SK-N-SH (cell line): ENCODE data around the gene CACNA1D. TPM values are rescaled to one million over a fixed set of nuclear protein-coding genes. Genes with fewer than 3 reads are reported as not detected.

Experiments
- CTCF ChIA-PET: fragments of 300-600, 350-600 bp; formaldehyde crosslinking; extraction: SDS; loops from one replicate; lab custom pipeline; 2021; lab: Yijun Ruan, JAX
- POLR2A ChIA-PET: fragments of 350-600 bp; sonication (Branson Sonifier 250); formaldehyde crosslinking; extraction: SDS; loops from one replicate; lab custom pipeline; 2020; ENCODE audit warnings: antibody characterized with exemption, inconsistent platforms; lab: Yijun Ruan, JAX
- DNase-seq: peaks from one replicate; pipeline ENCODE4 v3.0.0; 2012
- H2AFZ ChIP-seq: fragments of 200-600 bp; sonication (generic); 2 replicates; pipeline ENCODE4 v1.8.1; 2016; ENCODE audit warnings: antibody characterized with exemption, mild to moderate bottlenecking, low read depth
- H3F3A ChIP-seq: fragments of 200-600 bp; sonication (generic); replicated peaks from 2 replicates; pipeline ENCODE3; 2016; ENCODE audit warnings: antibody characterized with exemption, mild to moderate bottlenecking; ENCODE audit not compliant: insufficient read depth
- H3K27ac ChIP-seq, 2 experiments: fragments of 200-500 bp in 1 of 2; fragments of 200-600 bp in 1 of 2; sonication (Bioruptor generic) in 1 of 2; sonication (generic), shearing (Covaris generic) in 1 of 2; 2 replicates each; pipeline versions ENCODE4 v1.5.1 to v1.6.1; 2014 to 2016; ENCODE audit warnings: low read depth in 2 of 2, inconsistent platforms in 1 of 2, low read length in 1 of 2, mild to moderate bottlenecking in 1 of 2, mixed read lengths in 1 of 2
- H3K27me3 ChIP-seq: fragments of 200-600 bp; sonication (generic), shearing (Covaris generic); 2 replicates; pipeline ENCODE4 v1.6.1; 2016; ENCODE audit warnings: mixed run types; ENCODE audit not compliant: insufficient read depth
- H3K36me3 ChIP-seq, 2 experiments: fragments of 200-500 bp in 1 of 2; fragments of 200-600 bp in 1 of 2; sonication (Bioruptor generic) in 1 of 2; sonication (generic) in 1 of 2; replicated peaks in 1 of 2; 2 replicates each; pipeline versions ENCODE3 to v1.5.1; 2014 to 2016; ENCODE audit warnings: low read length in 1 of 2, mild to moderate bottlenecking in 1 of 2; ENCODE audit not compliant: insufficient read depth in 2 of 2, control insufficient read depth in 1 of 2
- H3K4me1 ChIP-seq, 2 experiments: fragments of 200-500 bp in 1 of 2; fragments of 200-600 bp in 1 of 2; sonication (Bioruptor generic) in 1 of 2; sonication (generic), shearing (Covaris generic) in 1 of 2; 2 replicates each; pipeline versions ENCODE4 v1.5.1 to v1.6.1; 2014 to 2016; ENCODE audit warnings: low read depth in 1 of 2, low read length in 1 of 2, mixed run types in 1 of 2; ENCODE audit not compliant: insufficient read depth in 2 of 2, control insufficient read depth in 1 of 2
- H3K4me2 ChIP-seq: fragments of 200-600 bp; sonication (generic), shearing (Covaris generic); 2 replicates; pipeline ENCODE4 v1.6.1; 2017; ENCODE audit warnings: mixed run types
- H3K4me3 ChIP-seq, 2 experiments: fragments of 200-500 bp in 1 of 2; fragments of 200-600 bp in 1 of 2; sonication (Bioruptor generic) in 1 of 2; sonication (generic), shearing (Covaris generic) in 1 of 2; 2 replicates each; pipeline versions ENCODE4 v1.5.1 to v1.8.1; 2014 to 2016; ENCODE audit warnings: low read depth in 2 of 2, inconsistent platforms in 1 of 2, low read length in 1 of 2, mild to moderate bottlenecking in 1 of 2, mixed read lengths in 1 of 2, moderate library complexity in 1 of 2
- H3K79me2 ChIP-seq: fragments of 200-600 bp; sonication (generic); 2 replicates; pipeline ENCODE4 v1.8.1; 2017; ENCODE audit warnings: mild to moderate bottlenecking; ENCODE audit not compliant: insufficient read depth
- H3K9ac ChIP-seq: fragments of 200-600 bp; sonication (generic); 2 replicates; pipeline ENCODE4 v1.6.1; 2017; ENCODE audit warnings: mixed run types
- H3K9me2 ChIP-seq: fragments of 200-600 bp; sonication (generic); 2 replicates; pipeline ENCODE4 v1.6.1; 2017; ENCODE audit warnings: mixed run types
- H3K9me3 ChIP-seq: fragments of 200-600 bp; sonication (generic); 2 replicates; pipeline ENCODE4 v1.6.1; 2017; ENCODE audit warnings: mixed run types, mild to moderate bottlenecking, moderate library complexity
- H4K20me1 ChIP-seq: fragments of 200-600 bp; sonication (generic); 2 replicates; pipeline ENCODE4 v1.6.1; 2017; ENCODE audit warnings: mild to moderate bottlenecking, mixed run types; ENCODE audit not compliant: insufficient read depth
- CHD2 ChIP-seq: fragments of 150-350 bp; IDR thresholded peaks from 2 replicates; pipeline ENCODE4 v1.6.1; 2018; ENCODE audit warnings: low read length; ENCODE audit not compliant: partially characterized antibody
- EP300 ChIP-seq, 2 experiments: IDR thresholded peaks; 2 replicates each; pipeline versions ENCODE4 v1.4.0 to v1.6.1; 2012; ENCODE audit warnings: borderline replicate concordance in 1 of 2, low read depth in 1 of 2, low read length in 1 of 2
- EZH2phosphoT487 ChIP-seq: fragments of 200-600 bp; sonication (generic); IDR thresholded peaks from 2 replicates; pipeline ENCODE4 v1.6.1; 2017; ENCODE audit warnings: low read depth, mixed run types, mild to moderate bottlenecking, antibody characterized with exemption, moderate library complexity, borderline replicate concordance
- FOXJ3 ChIP-seq: sonication (generic); formaldehyde crosslinking; IDR thresholded peaks from 2 replicates; pipeline ENCODE4 v1.5.1; 2020; ENCODE audit warnings: mild to moderate bottlenecking, missing genetic modification reagents
- GABPA ChIP-seq: IDR thresholded peaks from 2 replicates; pipeline ENCODE4 v1.4.0; 2012; ENCODE audit warnings: low read depth, mild to moderate bottlenecking
- GATA2 ChIP-seq: sonication (generic); formaldehyde crosslinking; IDR thresholded peaks from 2 replicates; pipeline ENCODE4 v1.5.0; 2020; ENCODE audit warnings: mild to moderate bottlenecking, missing genetic modification reagents
- MEF2A ChIP-seq: IDR thresholded peaks from 2 replicates; pipeline ENCODE4 v1.4.0; 2012; ENCODE audit warnings: low read depth, borderline replicate concordance
- MXI1 ChIP-seq: IDR thresholded peaks from 2 replicates; pipeline ENCODE4 v1.6.1; 2012; ENCODE audit warnings: mild to moderate bottlenecking, low read depth, low read length, improper control_type of control experiment
- NFIC ChIP-seq: IDR thresholded peaks from 2 replicates; pipeline ENCODE4 v1.4.0; 2012; ENCODE audit warnings: borderline replicate concordance
- NRF1 ChIP-seq: IDR thresholded peaks from 2 replicates; pipeline ENCODE4 v1.6.1; 2012; ENCODE audit warnings: low read depth, mild to moderate bottlenecking, low read length
- PBX3 ChIP-seq: IDR thresholded peaks from 2 replicates; pipeline ENCODE4; 2012
- POLR2AphosphoS5 ChIP-seq: IDR thresholded peaks from 2 replicates; pipeline ENCODE4 v1.6.1; 2012; ENCODE audit warnings: low read depth, low read length
- RAD21 ChIP-seq: IDR thresholded peaks from 2 replicates; pipeline ENCODE4 v1.6.1; 2012; ENCODE audit warnings: mild to moderate bottlenecking, low read length
- RCOR1 ChIP-seq: fragments of 150-350 bp; IDR thresholded peaks from 2 replicates; pipeline ENCODE4 v1.6.1; 2017; ENCODE audit warnings: antibody characterized with exemption, low read length
- RXRA ChIP-seq: IDR thresholded peaks from 2 replicates; pipeline ENCODE4 v1.4.0; 2012; ENCODE audit warnings: low read depth, mild to moderate bottlenecking, borderline replicate concordance
- SMC3 ChIP-seq: IDR thresholded peaks from 2 replicates; pipeline ENCODE4 v1.6.1; 2012; ENCODE audit warnings: low read depth, low read length, improper control_type of control experiment
- TEAD4 ChIP-seq: IDR thresholded peaks from 2 replicates; pipeline ENCODE4 v1.4.0; 2012; ENCODE audit warnings: mild to moderate bottlenecking, borderline replicate concordance; ENCODE audit not compliant: insufficient read depth
- USF2 ChIP-seq: fragments of 150-350 bp; IDR thresholded peaks from 2 replicates; pipeline ENCODE4 v1.6.1; 2017; ENCODE audit warnings: antibody characterized with exemption, low read length, low read depth, borderline replicate concordance
- WGBS: methylation state at CpG from one replicate; pipeline ENCODE4 v1.1.6; 2017; ENCODE audit warnings: low lambda C conversion rate; 5-methylcytosine and 5-hydroxymethylcytosine counted together
- polyA plus RNA-seq, 3 experiments: library from polyadenylated mRNA; depleted of rRNA; stranded (reverse); fragments of >200 nt; gene quantifications; 2 replicates each; pipeline ENCODE4 v1.2.3, GENCODE V29; 2012
- TF ChIP-seq, protein P1 (sequence below): fragments of 200-600 bp; sonication (generic); IDR thresholded peaks from 2 replicates; pipeline ENCODE4 v1.6.1; 2017; ENCODE audit warnings: antibody characterized with exemption, mild to moderate bottlenecking, moderate library complexity
- TF ChIP-seq, protein P2 (sequence below): fragments of 150-350 bp; IDR thresholded peaks from 2 replicates; pipeline ENCODE4 v1.6.1; 2016; ENCODE audit warnings: mild to moderate bottlenecking, low read depth, low read length

CACNA1D gene
- polyA plus RNA-seq, 1 of the 3 experiments (the other 2 are of a cell fraction) = 0.12 TPM

GRCh38 chr3:53489787-53490458 lies 4.5 kb upstream of the CACNA1D start:
- H3K4me3 ChIP-seq = no peak overlapping the region
- H2AFZ ChIP-seq = no peak overlapping the region
- H3K9me2 ChIP-seq = no peaks in the 10 kb centered on the region
- 59% methylated on average over 7 of the region's 7 CpGs for WGBS
- no peak for DNase-seq
- H3K4me1 ChIP-seq = peaks cover 0 to 4% of the 10 kb centered on the region in 2 experiments; a peak in 1 of 4 replicates
- ChIA-PET POLR2A (no interaction called here), CTCF (interaction anchor here (0.6 kb wide), 1 partner anchor 897 kb away, joined by 3 read pairs; no protein-coding TSS in a partner anchor)
- H3K27me3 ChIP-seq = peaks cover 17% of the 10 kb centered on the region
- H3K9ac ChIP-seq = no peak overlapping the region
- no peak overlapping the region for H3K4me2 ChIP-seq
- TF ChIP-seq MEF2A (no peak), EP300 (IDR thresholded peaks at IDR 0.05; ENCODE audit: borderline replicate concordance in 1 of 2, low read depth in 1 of 2, low read length in 1 of 2) (no peak), GABPA (no peak), CHD2 (no peak), RAD21 (no peak), USF2 (no peak), MXI1 (no peak), EZH2phosphoT487 (no peak), SMC3 (no peak), NRF1 (no peak)
- TF ChIP-seq, protein P1, sequence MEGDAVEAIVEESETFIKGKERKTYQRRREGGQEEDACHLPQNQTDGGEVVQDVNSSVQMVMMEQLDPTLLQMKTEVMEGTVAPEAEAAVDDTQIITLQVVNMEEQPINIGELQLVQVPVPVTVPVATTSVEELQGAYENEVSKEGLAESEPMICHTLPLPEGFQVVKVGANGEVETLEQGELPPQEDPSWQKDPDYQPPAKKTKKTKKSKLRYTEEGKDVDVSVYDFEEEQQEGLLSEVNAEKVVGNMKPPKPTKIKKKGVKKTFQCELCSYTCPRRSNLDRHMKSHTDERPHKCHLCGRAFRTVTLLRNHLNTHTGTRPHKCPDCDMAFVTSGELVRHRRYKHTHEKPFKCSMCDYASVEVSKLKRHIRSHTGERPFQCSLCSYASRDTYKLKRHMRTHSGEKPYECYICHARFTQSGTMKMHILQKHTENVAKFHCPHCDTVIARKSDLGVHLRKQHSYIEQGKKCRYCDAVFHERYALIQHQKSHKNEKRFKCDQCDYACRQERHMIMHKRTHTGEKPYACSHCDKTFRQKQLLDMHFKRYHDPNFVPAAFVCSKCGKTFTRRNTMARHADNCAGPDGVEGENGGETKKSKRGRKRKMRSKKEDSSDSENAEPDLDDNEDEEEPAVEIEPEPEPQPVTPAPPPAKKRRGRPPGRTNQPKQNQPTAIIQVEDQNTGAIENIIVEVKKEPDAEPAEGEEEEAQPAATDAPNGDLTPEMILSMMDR = no peak
- TF ChIP-seq, protein P2, sequence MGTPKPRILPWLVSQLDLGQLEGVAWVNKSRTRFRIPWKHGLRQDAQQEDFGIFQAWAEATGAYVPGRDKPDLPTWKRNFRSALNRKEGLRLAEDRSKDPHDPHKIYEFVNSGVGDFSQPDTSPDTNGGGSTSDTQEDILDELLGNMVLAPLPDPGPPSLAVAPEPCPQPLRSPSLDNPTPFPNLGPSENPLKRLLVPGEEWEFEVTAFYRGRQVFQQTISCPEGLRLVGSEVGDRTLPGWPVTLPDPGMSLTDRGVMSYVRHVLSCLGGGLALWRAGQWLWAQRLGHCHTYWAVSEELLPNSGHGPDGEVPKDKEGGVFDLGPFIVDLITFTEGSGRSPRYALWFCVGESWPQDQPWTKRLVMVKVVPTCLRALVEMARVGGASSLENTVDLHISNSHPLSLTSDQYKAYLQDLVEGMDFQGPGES = no peak
- H3K27ac ChIP-seq = no peak overlapping the region
- H3F3A ChIP-seq = no peaks in the 10 kb centered on the region
- H4K20me1 ChIP-seq = no peaks in the 10 kb centered on the region
- H3K36me3 ChIP-seq = no peaks in the 10 kb centered on the region
- H3K9me3 ChIP-seq = no peaks in the 10 kb centered on the region
- no peaks in the 10 kb centered on the region for H3K79me2 ChIP-seq

DNA sequence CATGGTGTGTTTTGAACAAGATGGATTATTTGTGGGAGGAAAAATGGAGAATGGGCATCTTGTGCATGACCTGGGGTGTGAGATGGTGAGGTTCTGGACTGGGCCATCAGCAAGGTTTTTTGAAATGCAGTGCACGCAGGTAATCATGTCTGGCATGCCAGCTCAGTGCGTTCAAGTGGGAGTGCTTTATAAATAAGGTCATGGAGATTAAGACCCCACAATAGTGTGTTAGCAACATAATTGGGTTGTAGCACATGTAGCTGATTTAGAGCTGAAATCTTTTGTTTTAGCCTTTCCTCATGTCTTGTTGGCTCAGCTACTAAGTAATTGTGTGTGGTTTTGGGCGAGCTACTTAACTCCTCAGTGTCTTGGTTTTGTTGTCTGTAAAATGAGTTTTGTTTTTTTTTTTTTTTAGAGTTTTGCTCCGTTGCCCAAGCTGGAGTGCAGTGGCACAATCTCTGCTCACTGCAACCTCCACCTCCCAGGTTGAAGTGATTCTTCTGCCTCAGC lies 3.9 kb upstream of the CACNA1D start:
- WGBS = 66% methylated on average over 4 of the region's 4 CpGs
- Histone ChIP-seq H3K4me2 (no peak overlapping the region), H3F3A (no peaks in the 10 kb centered on the region), H3K9me2 (no peaks in the 10 kb centered on the region), H3K36me3 (no peaks in the 10 kb centered on the region), H3K4me1 (peaks cover 0 to 10% of the 10 kb centered on the region in 2 experiments; a peak in 1 of 4 replicates), H3K79me2 (no peaks in the 10 kb centered on the region), H3K4me3 (no peak overlapping the region), H3K27me3 (peaks cover 23% of the 10 kb centered on the region), H3K9me3 (no peaks in the 10 kb centered on the region), H4K20me1 (no peaks in the 10 kb centered on the region), H3K27ac (no peak overlapping the region), H3K9ac (no peak overlapping the region), H2AFZ (no peak overlapping the region)
- CTCF ChIA-PET = interaction anchor here (0.7 kb wide), 1 partner anchor 116 kb away, joined by 4 read pairs; no protein-coding TSS in a partner anchor
- DNase-seq = no peak
- POLR2A ChIA-PET = no interaction called here
- TF ChIP-seq NFIC (no peak), RCOR1 (no peak), TEAD4 (no peak), POLR2AphosphoS5 (no peak), FOXJ3 (CRISPR knock-in tag) (no peak), PBX3 (no peak), GATA2 (CRISPR knock-in tag) (no peak), RXRA (no peak)
- TF ChIP-seq, protein P2 = no peak
